Stimulated activated CD4-positive, alpha-beta T cell treated with anti-CD3 and anti-CD28 coated beads, Interleukin-1b, Interleukin-23, amount 100 ng/mL, for 24 hours (primary cell): Measurements from ENCODE around the gene BCAS3.
"Not testable (repeated sequence)": the region's sequence is repeated elsewhere in the genome, so short reads cannot be mapped to it uniquely, and the experiment has no call there.

ENCODE experiments used
- DNase-seq, 4 experiments: peaks; one replicate each; pipeline ENCODE4 v3.0.0-alpha.2; 2020; ENCODE audit warnings: low read depth in 4 of 4, low spot score in 1 of 4

The BCAS3 gene

GRCh38 chr17:61122326-61122913, 444.8 kb downstream of the BCAS3 start:
- DNase-seq: no peak

- no peak for DNase-seq
These were observed 446.9 kb downstream of the BCAS3 start for GRCh38 chr17:61124562-61124961.

- no peak for DNase-seq
These were observed 449.0 kb downstream of the BCAS3 start for GRCh38 chr17:61126473-61127249.

GRCh38 chr17:61127960-61128359, 450.3 kb downstream of the BCAS3 start:
- DNase-seq: no peak

GRCh38 chr17:61128661-61129115, 451.0 kb downstream of the BCAS3 start:
- no peak for DNase-seq

- DNase-seq: no peak
These were observed 451.9 kb downstream of the BCAS3 start for GRCh38 chr17:61129267-61130254.

GRCh38 chr17:61130330-61130729, 452.7 kb downstream of the BCAS3 start:
- no peak for DNase-seq

- DNase-seq: no peak
These were observed 453.9 kb downstream of the BCAS3 start for GRCh38 chr17:61131585-61131984.

GRCh38 chr17:61132524-61132923, 454.9 kb downstream of the BCAS3 start:
- no peak for DNase-seq

- DNase-seq: no peak
These were observed 456.2 kb downstream of the BCAS3 start for GRCh38 chr17:61133853-61134252.

GRCh38 chr17:61134551-61135235, 457.0 kb downstream of the BCAS3 start:
- no peak for DNase-seq

- no peak for DNase-seq
These were observed 458.1 kb downstream of the BCAS3 start for GRCh38 chr17:61135782-61136181.

GRCh38 chr17:61136296-61136695, 458.6 kb downstream of the BCAS3 start:
- no peak for DNase-seq

GRCh38 chr17:61139219-61139618, 461.6 kb downstream of the BCAS3 start:
- DNase-seq: peak in 2 of 4 experiments; percentile 2 to 8

- no peak for DNase-seq
These were observed 462.6 kb downstream of the BCAS3 start for GRCh38 chr17:61140081-61140786.

- DNase-seq: no peak
These were observed 465.4 kb downstream of the BCAS3 start for GRCh38 chr17:61143026-61143425.

GRCh38 chr17:61144137-61144536, 466.5 kb downstream of the BCAS3 start:
- DNase-seq: no peak

GRCh38 chr17:61144617-61145564, 467.2 kb downstream of the BCAS3 start:
- DNase-seq: no peak

GRCh38 chr17:61146833-61147232, 469.2 kb downstream of the BCAS3 start:
- DNase-seq: not testable (repeated sequence)
